ENCODE measurements around the gene SYAP1. TPM values are rescaled to one million over a fixed set of nuclear protein-coding genes. Genes with fewer than 3 reads are reported as not detected.
A peak's percentile ranks its signal among the peaks of the same experiment; 100 is the strongest.
"Not testable (repeated sequence)": the region's sequence is repeated elsewhere in the genome, so short reads cannot be mapped to it uniquely, and the experiment has no call there.

The SYAP1 gene
- total RNA-seq, 2 donors from 2014 or later, result 23.9 to 39.4 TPM

- DNase-seq (ENCODE audit: low spot score), result no peak
- Histone ChIP-seq H3K27me3 (replicated peaks; ENCODE audit: insufficient read depth) (no peaks in the 10 kb centered on the region), H3K9me3 (no peaks in the 10 kb centered on the region), H3K4me1 (replicated peaks) (no peaks in the 10 kb centered on the region), H3K4me3 (peak overlapping the region; percentile 52), H3K36me3 (no peaks in the 10 kb centered on the region), H3K27ac (peak overlapping the region; percentile 83 to 86)
- intact Hi-C loops (cut with DNase I), result no loop called here
- TF ChIP-seq POLR2A (IDR thresholded peaks at IDR 0.05) (no peak), CTCF (IDR thresholded peaks at IDR 0.05) (no peak), POLR2AphosphoS5 (IDR thresholded peaks at IDR 0.05) (no peak)
- under 1% methylated on average over 16 of the region's 67 CpGs for WGBS
Observed at GRCh38 chrX:16711893-16712547, 7.4 kb upstream of the SYAP1 start.

GRCh38 chrX:16712548-16713155 lies 6.8 kb upstream of the SYAP1 start, which contains the start of gene CTPS2:
Gene CTPS2, minus strand, starts transcription at chrX:16712669. Its CDS starts 9,767 bp downstream, at chrX:16702902.
- H3K27ac ChIP-seq, result peak within 1 kb of the TSS; percentile 83 to 86
- intact Hi-C loops (cut with DNase I), result no loop called here
- no peaks in the 10 kb centered on the region for H3K27me3 ChIP-seq (replicated peaks; ENCODE audit: insufficient read depth)
- TF ChIP-seq POLR2A (IDR thresholded peaks at IDR 0.05) (peak; percentile 29), POLR2AphosphoS5 (IDR thresholded peaks at IDR 0.05) (peak; percentile 9), CTCF (IDR thresholded peaks at IDR 0.05) (no peak)
- H3K4me1 ChIP-seq (replicated peaks), result no peaks in the 10 kb centered on the region
- peak; percentile 38 for DNase-seq (ENCODE audit: low spot score)
- H3K36me3 ChIP-seq, result no peaks in the 10 kb centered on the region
- H3K4me3 ChIP-seq, result peak within 1 kb of the TSS; percentile 52
- H3K9me3 ChIP-seq, result no peaks in the 10 kb centered on the region
- 10% methylated on average over 21 of the region's 30 CpGs for WGBS

- TF ChIP-seq POLR2A (IDR thresholded peaks at IDR 0.05), result no peak
- no peak for TF ChIP-seq POLR2AphosphoS5 (IDR thresholded peaks at IDR 0.05)
- no peak for TF ChIP-seq CTCF (IDR thresholded peaks at IDR 0.05)
- Histone ChIP-seq H3K9me3 (no peaks in the 10 kb centered on the region), H3K4me3 (no peak overlapping the region), H3K27me3 (replicated peaks; ENCODE audit: insufficient read depth) (no peaks in the 10 kb centered on the region), H3K4me1 (replicated peaks) (no peaks in the 10 kb centered on the region), H3K27ac (no peak overlapping the region), H3K36me3 (no peaks in the 10 kb centered on the region)
- DNase-seq (ENCODE audit: low spot score), result no peak
- WGBS, result 91% methylated on average over 8 of the region's 8 CpGs
- intact Hi-C loops (cut with DNase I), result no loop called here
Observed at GRCh38 chrX:16714504-16714903, 4.9 kb upstream of the SYAP1 start.

GRCh38 chrX:16715638-16716037 lies 3.8 kb upstream of the SYAP1 start:
- H3K27me3 ChIP-seq (replicated peaks; ENCODE audit: insufficient read depth); H3K4me1 ChIP-seq (replicated peaks); H3K27ac ChIP-seq; H3K9me3 ChIP-seq; DNase-seq (ENCODE audit: low spot score); H3K4me3 ChIP-seq; H3K36me3 ChIP-seq; intact Hi-C loops (cut with DNase I): not testable (repeated sequence)
- 100% methylated on average over 2 of the region's 6 CpGs for WGBS

GRCh38 chrX:16716451-16716850 lies 3.0 kb upstream of the SYAP1 start:
- H3K4me3 ChIP-seq; H3K27ac ChIP-seq; H3K9me3 ChIP-seq; intact Hi-C loops (cut with DNase I); H3K36me3 ChIP-seq; DNase-seq (ENCODE audit: low spot score); H3K4me1 ChIP-seq (replicated peaks); H3K27me3 ChIP-seq (replicated peaks; ENCODE audit: insufficient read depth): not testable (repeated sequence)
- 85% methylated on average over 6 of the region's 6 CpGs for WGBS

- Histone ChIP-seq H3K27ac (peak overlapping the region; percentile 92 to 94), H3K4me3 (peak overlapping the region; percentile 59 to 60), H3K9me3 (no peaks in the 10 kb centered on the region), H3K36me3 (no peaks in the 10 kb centered on the region), H3K27me3 (replicated peaks; ENCODE audit: insufficient read depth) (no peaks in the 10 kb centered on the region), H3K4me1 (replicated peaks) (no peaks in the 10 kb centered on the region)
- intact Hi-C loops (cut with DNase I), result no loop called here
- WGBS, result 10% methylated on average over 6 of the region's 6 CpGs
- TF ChIP-seq CTCF (IDR thresholded peaks at IDR 0.05) (no peak), POLR2A (IDR thresholded peaks at IDR 0.05) (no peak), POLR2AphosphoS5 (IDR thresholded peaks at IDR 0.05) (no peak)
- no peak for DNase-seq (ENCODE audit: low spot score)
Observed at GRCh38 chrX:16718824-16719333, 533 bp upstream of the SYAP1 start.
